PC-9 (cell line): Measurements from ENCODE around the gene GPC5.

Experiments used
- EZH2 ChIP-seq: fragments of 200-600 bp; sonication (generic); IDR thresholded peaks from 2 replicates; pipeline ENCODE4 v1.8.0; 2017; ENCODE audit warnings: antibody characterized with exemption, low read depth
- TF ChIP-seq, protein P1 (sequence below): fragments of 200-600 bp; sonication (generic); conservative IDR thresholded peaks from 2 replicates; pipeline ENCODE4 v1.6.1; 2017; ENCODE audit warnings: mixed run types, antibody characterized with exemption, mild to moderate bottlenecking, moderate library complexity

GRCh38 chr13:92574499-92574898 is 1176.1 kb downstream of the GPC5 start:
- TF ChIP-seq, protein P1, sequence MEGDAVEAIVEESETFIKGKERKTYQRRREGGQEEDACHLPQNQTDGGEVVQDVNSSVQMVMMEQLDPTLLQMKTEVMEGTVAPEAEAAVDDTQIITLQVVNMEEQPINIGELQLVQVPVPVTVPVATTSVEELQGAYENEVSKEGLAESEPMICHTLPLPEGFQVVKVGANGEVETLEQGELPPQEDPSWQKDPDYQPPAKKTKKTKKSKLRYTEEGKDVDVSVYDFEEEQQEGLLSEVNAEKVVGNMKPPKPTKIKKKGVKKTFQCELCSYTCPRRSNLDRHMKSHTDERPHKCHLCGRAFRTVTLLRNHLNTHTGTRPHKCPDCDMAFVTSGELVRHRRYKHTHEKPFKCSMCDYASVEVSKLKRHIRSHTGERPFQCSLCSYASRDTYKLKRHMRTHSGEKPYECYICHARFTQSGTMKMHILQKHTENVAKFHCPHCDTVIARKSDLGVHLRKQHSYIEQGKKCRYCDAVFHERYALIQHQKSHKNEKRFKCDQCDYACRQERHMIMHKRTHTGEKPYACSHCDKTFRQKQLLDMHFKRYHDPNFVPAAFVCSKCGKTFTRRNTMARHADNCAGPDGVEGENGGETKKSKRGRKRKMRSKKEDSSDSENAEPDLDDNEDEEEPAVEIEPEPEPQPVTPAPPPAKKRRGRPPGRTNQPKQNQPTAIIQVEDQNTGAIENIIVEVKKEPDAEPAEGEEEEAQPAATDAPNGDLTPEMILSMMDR: no peak
- TF ChIP-seq EZH2: no peak
